Occipital lobe (tissue), 2 donors: ENCODE data around the gene ATG4B. TPM values are rescaled to one million over a fixed set of nuclear protein-coding genes. Genes with fewer than 3 reads are reported as not detected.

Experiments used
- DNase-seq: peaks from one replicate; lab custom pipeline; 2025; lab: John Stamatoyannopoulos, UW
- total RNA-seq: library from RNA; depleted of rRNA; stranded (reverse); fragments of >200 nt; gene quantifications from one replicate; pipeline ENCODE4 v1.2.3, GENCODE V29; 2014

Gene ATG4B
- total RNA-seq, 1 donor from 2014 or later: 33.7 TPM

DNA sequence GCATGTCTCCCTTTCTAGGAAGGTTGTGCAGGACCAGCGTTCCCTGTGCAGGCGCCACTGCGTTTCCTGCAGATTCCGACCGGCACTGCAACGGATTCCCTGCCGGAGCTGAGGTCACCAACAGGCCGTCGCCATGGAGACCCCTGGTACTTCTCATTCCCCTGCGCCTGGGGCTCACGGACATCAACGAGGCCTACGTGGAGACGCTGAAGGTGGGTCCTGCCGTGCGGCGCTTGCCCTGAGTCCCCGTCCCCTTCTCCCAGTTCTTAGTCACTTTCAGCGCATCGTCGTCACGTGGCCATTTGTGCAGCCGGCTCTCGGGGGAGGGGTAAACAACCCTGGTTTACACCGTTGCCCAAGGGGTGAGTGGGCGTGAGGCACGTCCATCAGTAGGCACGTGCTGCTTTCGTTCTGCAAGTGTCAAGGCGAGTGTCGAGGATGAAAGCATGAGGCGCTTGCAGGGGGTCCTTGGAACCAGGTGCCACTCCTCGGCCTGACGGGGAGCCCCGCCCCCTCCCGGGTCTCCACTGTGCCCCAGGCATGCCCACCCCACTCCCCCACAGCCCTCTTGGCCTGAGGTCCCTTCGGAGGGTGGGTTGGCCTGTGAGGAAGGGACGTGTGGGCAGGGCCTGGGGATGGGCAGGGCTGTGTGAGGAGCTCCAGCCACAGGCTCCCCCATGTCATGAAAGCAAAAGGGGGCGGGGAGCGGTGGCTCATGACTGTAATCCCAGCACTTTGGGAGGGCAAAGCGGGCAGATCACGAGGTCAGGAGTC is 29.3 kb downstream of the ATG4B start:
- no peak for DNase-seq

DNA sequence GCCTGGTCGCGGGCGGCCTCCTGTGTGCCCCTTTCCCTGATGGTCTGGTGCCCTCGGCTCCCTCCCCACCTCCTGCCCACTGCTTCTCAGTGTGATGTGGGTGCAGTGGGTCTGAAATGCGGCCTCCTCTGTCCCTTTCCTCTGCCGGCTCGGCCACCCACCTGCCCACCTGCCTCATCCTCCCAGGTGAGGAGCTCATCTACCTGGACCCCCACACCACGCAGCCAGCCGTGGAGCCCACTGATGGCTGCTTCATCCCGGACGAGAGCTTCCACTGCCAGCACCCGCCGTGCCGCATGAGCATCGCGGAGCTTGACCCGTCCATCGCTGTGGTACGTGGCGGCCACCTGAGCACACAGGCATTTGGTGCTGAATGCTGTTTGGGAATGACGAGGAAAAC is 30.9 kb downstream of the ATG4B start:
- no peak for DNase-seq

DNA sequence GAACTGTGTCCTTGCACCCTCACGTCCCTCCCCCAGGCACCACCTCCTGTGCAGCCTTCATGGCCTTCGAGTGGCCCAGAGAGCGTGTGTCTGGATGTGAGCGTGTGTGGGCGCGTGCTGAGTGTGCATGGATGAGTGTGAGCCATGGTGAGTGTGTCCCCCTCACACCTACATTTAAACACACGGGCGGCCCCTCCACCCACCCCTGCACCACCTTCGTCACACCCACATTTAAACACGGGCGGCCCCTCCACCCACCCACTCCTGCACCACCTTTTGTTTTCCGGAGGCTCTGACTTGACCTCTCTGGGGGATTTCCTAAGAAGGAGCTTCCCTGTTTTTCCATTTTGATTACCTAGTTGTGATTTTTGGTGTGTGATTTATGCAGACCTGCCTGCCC is 31.3 kb downstream of the ATG4B start:
- DNase-seq: no peak

DNA sequence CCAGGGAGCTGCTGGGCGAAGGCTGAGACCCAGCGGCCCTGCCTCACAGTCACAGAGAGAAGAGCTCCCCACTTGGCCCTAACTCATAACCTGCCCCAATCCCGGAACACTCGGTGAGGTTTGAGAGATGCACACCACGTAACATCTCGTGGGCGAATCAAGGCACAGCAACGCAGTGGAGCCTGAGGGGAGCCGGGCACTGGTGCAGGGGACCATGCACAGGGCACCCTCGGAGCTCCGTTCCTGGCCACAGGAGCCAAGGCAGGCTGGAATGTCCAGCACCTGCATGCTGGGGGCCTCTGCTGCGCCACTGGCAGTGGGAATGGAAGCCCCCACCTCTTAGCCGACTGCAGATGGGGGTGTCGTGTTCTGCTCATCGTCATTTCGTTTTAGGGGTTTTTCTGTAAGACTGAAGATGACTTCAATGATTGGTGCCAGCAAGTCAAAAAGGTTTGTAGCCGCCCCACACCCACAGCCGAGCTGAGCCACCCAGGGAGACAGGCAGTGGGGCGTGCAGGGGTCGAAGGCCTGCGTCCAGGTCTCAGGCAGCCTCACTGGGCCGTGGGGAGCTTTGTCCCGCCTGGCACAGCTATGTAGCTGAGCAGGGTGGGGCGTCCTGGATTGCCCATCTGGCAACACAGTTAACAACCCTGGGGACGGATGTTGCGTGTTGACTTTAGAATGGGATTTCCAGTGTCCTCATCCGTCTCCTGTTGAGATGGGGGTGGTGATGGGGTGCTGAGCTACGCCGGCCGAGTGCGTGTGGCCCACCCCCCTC is 33.0 kb downstream of the ATG4B start:
- no peak for DNase-seq

DNA sequence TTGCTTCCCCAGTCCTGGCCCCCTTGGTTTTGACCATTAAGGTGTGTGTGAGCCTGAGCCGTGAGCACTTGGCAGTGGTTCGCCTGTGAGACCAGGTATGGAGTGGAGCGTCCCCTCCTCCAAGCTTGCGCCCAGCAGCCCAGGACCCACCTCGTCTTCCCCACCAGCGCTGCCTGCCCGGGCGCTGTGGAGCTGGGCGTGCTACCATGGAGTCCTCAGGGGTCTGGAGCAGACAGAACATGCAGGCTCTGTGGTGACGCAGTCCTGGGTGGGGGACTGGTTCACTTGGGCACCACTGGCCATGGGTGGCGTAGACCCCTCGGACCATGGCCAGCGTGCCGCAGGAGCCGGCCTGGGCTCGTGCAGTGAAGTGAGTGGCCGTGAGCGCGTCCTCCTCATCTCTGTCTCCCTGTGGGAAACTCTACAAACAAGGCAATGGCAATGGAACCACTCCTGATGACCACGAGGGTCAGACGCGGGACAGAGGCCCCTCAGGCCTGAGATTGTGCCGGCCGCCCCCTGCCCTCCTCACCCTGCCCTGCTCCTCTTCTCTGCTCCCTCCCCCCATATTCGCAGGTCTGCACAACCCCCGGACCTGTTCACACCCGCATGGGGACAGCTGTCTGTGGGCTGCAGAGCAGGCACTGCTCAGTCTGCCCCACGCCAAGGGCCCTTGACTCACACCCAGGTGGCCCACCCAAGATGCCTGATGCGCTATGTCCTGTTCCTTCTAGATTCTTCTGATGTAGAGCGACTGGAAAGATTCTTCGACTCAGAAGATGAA is 34.2 kb downstream of the ATG4B start:
- no peak for DNase-seq

DNA sequence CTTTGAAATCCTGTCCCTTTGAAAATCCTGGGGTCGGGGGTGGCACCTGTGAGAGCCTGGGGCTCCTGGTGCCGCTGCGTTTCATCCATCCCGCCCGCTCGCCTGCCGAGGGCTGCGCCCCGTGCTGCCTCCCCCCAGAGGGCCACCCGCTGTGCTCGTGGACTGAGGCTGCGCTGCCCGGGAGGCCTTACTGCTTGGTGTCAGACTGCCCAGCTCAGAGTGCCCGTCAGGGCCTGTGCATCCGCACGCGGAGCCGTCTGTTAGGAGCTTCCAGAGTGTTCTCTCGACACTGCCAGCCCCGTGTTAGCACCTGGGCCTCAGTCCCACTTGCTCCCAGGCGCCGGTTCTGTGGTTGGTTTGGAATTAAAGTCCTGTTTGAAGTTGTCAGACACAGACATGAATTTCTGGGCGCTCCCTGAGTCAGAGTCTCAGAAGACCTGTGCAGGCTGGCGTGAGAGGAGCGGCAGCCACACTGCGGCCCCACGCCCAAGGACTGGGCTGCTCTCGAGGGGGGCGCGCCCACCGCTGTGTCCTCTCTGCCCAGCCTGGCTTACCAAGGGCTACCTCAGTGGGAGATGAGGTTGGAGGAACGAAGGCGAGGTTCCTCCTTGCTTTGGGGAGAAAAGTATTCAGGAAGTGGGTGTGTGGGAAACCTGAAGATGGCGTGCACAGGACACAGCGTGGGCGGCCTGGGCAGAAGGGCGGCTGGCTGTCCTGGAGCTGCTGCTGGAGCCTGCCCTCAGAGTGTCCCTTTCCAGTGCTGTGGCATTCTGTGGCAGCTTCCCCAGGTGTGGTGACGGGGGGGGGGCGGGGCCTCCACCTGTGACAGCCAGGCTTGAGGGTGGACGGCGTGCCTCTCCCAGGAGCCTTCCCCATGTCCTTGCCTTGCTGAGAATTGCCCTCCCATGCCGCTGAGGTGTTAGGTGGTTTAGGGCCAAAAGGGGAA is 35.0 kb downstream of the ATG4B start:
- no peak for DNase-seq

DNA sequence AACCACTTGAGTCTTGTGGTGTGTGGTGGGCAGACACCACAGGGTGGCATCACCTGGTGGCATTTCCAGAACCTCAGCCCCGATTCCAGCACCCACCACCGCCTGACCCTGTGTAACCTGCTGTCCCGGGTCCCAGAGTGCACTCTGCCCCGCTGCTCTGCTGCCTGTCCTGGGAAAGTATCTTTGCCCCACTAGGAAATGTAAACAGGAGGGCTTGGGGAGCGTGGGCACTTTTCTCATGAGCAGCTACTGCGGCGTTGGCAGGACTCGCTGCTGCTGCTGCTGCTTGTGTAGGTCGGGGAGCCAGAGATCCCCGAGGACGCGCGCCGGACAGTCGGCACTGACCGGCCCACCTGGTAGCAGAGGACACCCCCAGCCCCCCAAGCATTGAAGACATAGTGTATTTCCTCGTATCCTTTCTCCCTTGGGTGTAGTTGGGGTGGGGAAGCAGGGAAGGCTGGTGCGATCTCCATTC is 35.7 kb downstream of the ATG4B start:
- no peak for DNase-seq

DNA sequence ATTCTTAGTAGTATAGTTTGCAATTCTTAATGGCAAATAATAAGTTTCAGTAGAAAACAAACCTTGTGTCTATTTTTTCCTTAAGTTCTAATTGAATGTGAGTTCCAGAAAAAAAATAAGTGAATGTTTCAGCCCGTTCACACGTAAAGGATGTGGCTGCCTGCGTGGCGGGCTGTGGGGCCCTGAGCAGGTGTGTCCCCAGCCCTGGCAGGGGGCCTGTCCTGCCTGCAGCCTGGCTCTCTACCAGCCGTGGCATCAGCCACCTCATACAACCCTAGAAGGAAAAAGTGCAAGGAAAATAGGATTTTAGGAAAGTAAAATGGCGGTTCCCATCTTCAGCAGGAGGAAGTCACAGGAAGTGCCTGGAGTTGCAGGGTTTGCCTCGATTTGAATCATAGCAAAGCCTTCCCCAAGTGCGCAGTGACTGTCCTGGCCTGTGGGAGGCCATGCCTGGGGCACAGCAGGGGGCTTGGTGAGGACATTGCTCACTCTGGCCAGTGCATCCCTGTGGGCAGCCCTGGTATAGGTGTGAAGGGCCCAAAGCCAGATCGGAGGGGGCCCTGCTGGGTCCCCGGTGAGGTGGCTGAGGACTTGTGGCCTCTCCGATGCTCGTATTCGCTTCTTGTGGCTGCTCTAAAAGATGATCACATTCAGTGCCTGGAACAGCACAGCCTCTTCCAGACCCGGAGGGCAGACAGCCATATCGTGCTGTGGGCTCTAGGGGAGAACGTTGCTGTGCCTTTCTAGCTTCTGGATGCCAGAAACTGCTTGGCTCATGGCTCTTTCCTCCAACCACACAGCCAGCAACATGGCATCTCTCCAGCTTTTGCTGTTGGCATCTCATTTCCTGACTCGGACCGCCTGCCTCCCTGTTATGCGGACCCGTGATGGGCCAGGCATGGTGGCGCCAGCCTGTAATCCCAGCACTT is 36.6 kb downstream of the ATG4B start:
- peak; percentile 15 for DNase-seq

DNA sequence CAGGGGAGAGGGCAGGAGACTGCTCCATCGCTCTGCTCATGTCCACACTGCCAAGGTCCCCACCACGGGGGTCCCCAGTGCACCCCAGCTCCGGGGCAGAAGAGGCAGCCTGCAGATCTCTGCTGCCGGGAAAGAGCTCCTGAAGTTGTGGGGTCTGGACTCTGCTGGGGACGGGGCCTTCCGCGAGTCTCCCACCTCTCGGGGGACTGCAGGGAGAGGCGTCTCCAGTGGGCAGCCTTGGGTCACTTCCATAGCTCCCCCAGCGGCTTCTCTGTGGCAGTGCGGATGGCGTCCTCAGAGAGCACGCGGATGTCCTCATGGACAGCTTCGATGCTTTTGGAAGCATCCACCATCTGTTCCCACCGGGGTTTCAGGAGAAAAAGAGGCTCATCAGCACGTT is 38.4 kb downstream of the ATG4B start:
- no peak for DNase-seq

DNA sequence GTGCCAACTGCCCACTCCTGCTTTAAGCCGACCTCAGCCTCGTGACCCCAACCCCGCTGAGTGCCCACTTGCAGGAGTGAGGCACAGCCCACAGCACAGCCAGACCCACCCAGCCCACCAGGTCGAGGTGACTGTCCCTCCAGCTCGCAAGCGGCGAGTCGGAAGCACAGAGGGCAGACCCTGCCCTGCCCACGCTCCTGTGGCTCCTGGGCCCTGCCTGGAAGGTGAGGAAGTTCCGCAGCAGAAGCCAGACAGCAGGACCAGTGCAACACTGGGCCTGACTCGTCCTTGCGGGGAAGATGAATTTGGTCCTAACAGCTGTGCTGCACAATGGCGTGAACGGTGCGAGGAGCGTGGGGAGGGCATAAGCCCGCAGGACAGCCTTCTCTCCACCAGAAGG is 39.2 kb downstream of the ATG4B start:
- DNase-seq: no peak

DNA sequence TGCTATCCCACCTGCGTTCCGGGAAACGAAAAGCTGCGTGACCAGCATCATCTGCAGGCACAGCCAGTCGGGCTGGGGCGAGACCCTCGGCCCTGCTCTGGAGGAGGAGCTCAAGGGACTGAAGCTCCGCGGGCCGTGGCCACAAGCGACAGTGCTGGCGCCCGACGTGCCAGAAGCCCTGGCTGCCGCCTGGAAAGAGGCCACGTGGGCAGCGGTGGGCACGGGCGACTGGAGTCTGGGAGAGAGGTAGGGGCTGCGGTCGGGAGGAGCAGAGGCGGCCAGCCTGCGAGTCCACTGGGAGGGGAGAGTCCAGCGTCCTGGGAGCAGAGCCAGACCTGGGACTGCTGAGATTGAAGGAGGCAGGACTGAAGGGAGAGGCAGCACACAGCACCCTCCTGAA is 39.9 kb downstream of the ATG4B start:
- DNase-seq: no peak

DNA sequence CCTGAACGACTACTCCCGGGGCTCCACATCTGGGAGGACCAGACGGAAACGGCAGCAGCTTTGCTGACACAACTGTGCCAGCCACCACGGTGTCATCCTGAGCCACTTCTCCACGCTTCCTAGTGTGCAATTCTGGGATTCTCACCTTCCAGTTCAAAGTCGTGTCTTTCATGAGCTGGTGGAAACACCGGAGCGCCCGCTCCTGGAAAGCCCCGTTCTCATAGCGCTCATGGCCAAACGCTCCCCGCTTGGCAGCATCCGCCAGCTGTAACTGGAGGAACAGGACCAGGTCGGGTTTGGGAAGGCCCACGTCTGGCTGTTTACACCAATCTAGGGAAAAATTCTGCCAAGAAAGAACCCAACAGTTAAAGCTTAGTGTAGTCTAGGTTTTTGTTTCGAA is 40.8 kb downstream of the ATG4B start:
- DNase-seq: no peak

DNA sequence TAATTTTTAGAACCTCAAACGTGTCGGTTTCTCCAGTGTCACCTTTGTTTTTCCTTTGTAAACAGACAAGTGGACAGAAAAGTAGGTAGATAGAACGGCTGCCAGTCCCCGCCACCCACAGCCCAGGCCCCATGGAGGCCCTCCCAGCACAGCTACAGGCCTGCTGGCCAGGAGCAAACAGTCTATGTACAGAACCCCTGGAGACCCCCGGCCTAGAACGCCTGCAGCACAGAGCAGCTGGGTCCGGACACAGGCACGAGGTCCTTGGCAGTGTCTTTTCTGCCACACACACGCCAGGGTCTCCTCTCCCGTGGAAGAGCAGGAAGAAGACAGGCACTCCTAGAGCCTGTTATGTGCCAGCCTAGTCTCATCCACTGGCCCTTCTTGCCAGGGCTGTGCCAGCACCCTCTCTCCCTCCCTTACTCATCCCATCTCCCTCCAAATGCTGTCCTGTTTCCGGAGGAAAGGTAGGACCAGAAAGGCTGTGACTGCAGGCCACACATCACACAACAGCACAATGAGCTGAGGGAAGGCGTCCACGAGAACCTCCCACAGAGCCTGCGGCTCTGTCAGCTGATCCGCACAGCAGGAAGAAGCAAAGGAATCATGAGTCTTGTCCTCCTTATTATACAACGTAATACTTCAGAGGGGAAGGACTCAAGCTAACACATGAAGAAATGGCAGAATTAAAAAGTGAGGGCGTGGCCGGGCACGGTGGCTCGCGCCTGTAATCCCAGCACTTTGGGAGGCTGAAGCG is 41.5 kb downstream of the ATG4B start:
- no peak for DNase-seq

DNA sequence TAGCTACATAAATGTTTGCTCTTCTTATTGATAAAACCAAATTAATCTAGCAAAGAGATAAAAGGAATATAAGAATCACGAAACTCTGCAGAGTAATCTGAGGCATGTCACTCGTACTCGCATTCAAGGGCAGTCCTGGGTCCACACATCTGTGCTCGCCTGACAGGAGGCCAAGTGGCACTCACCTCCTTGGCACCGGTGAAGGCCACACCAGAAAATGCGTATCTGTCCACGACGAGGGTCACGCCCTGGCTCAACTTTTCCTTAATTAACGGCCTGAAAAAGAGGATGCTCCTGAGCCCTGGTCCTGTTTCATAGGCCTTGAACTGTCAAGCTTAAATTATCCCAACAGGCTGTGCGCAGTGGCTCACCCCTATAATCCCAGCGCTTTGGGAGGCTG is 42.6 kb downstream of the ATG4B start:
- no peak for DNase-seq

DNA sequence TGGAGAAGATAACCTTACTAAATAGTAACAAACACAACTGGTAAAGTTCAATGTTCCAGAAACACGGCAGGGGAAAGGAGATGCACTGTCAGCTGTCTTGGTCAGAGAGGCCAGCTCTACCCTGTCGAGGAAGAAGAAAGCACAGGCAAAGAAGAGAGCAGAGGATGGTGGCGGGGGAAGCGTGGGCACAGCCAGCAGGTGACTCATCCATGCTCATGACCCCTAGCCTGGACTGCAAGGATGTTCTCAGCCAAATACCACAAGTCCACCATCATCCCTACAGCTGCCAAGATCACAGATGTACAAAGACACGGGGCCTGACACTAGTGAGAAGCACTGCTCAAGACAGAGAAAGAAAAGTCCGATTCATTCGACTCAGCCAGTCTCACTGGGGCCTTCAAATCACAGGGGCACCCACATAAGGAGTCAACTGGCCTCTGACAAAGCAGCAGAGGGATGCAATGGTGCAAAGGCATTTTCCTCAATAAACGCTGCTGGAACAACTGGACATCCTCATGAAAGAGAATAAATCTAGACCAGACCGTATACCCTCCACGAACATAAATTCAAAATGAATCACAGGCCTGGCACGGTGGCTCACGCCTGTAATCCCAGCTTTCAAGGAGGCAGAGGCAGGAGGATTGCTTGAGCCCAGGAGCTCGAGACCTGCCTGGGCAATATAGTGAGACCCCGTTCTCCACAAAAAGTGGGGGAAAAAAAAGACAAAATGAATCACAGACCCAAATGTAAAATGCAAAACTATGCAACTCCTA is 43.5 kb downstream of the ATG4B start:
- no peak for DNase-seq

DNA sequence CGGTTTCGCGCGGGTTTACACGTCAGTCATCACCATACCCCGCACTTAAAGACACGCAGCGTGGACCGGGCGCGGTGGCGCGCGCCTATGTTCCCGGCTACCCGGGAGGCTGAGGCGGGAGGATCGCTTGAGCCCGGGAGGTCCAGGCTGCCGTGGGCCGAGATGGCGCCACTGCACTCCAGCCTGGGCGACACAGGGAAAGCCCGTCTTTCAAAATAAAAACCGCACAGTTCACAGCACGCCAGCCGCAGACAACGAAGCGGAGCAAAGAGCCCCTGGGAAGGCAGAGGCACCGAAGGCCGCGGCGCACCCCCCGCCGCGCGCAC is 48.8 kb downstream of the ATG4B start:
- DNase-seq: no peak

DNA sequence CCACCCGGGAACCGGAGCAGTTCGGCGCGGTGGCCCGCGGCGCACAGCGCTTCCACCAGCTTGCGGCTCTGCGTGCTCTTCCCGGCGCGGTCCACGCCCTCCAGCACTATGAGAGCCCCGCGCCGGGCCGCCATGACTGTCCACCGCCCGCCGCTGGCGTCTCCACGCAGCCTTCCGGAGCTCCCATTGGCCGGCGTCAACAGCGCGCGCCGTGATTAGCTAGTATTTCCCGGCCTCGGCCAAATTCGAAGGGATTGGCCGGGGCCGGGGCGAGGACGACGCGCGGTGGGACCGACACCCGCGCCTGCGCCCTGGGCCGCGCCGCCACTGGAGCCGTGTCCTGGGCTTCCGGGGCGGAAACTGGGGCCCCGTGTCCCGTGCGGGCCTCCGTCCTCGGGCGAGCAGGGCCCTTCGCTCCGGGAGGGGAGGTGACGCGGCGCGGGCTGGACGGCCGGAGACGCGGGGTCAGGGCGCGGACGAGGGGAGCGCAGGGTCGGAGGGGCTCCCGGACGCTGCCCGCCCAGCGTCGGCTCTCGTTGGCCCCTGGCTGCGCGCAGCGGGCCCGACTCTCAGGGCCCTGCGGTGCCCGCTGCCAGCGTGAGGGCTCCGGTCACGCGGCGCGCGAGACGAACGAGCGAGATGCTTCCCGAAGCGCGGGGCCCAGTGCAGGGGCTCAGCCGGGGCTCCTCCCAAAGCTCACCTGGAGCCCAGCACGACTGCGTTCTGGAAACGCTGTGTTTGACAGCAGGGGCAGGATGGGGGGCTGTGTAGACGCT is 49.3 kb downstream of the ATG4B start, which contains the start of gene DTYMK:
DTYMK (minus strand) TSS at position 166 of the 776 bp plus-strand sequence; CDS start at position 134, 32 bp downstream.
- DNase-seq: peak; percentile 92

DNA sequence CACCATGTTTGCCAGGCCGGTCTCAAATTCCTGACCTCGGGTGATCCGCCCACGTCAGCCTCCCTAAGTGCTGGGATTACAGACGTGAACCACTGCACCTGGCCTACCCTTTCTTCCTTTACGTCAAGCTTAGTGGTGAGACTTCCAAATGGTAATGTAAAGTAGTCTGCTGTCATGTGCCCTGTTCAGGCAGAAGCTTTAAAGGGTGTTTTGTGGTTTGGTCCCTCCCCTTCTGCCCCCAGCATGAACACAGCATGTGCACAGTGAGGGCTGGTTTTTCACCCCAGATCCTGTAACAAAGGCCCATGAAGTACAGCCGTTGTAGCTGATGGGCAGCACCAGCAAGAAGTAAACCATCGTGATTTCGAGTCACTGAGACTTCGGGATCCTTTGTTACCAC is 51.8 kb downstream of the ATG4B start:
- no peak for DNase-seq
